ENCODE results near the gene FCHSD1.
"Not testable (repeated sequence)": the region's sequence is repeated elsewhere in the genome, so short reads cannot be mapped to it uniquely, and the experiment has no call there.

FCHSD1 gene

DNA sequence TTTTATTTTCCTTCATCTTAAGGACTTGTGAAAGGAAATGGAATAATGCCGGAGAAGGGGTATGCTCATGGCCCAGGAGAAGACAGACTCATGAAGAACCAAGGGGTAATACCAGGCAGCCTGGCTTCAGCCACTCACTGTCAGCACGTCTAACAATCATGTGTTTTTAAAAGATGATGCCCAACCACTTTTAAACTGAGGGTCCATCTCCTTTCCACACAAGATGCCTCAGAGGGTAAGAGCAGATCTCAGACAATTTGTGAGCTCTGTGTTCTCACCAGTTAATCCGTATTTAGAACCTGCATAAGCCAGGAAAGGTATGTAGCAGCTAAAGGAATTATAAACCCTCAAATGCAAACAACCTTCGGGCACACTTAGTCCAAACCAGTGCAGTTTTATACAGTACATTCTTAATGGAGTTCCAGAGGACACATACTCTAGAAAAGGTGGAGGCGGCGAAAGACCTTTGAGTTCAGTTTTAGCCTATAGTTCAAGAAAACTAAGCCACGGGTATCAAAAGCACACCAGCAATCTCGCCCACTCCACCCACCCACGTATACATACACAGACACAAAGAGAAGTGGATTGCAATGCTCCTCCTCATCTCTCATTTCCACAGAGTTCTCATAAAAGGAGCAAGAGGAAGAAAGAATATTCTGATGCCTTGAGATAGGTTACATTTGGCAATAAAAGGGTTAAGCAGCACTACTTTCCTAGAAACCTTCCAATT lies 35.1 kb downstream of the FCHSD1 start:
- peak; percentile 53 for DNase-seq (ENCODE audit: low read depth)

DNA sequence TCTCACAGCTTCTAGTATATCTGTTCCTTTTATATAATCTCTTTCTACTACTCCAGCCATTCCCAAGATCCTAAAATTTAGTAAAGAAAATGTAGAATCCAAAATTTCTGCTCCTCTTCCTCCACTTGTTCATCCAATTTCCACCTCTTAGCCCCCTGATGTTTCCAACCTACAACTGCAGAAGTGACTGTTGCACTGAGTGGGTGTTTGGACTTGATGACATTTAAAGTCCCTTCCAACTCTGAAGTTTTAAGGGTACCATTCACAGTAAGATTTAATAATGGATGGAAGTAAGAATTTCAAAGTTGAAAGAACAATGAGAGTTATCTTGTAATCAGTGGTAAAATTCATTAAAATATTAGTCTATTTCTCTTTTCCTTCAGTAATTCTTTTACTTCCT lies 37.9 kb downstream of the FCHSD1 start:
- no peak for DNase-seq (ENCODE audit: low read depth)

DNA sequence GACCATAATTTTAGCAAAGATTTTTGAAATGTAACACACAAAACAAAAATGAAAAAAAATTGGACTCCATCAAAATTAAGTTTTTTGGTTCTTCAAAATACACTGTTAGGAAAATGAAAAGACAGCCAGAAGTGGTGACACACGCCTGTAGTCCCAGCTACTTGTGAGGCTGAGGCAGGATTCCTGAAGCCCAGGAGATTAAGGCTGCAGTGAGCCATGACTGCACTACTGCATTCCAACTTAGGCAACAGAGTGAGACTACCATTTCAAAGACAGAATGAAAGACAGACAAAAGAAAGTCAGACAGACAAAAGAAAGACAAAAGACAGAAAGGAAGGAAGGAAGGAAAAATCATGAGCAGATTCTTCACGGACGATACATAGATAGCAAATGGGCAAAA lies 39.9 kb downstream of the FCHSD1 start:
- DNase-seq (ENCODE audit: low read depth): no peak

DNA sequence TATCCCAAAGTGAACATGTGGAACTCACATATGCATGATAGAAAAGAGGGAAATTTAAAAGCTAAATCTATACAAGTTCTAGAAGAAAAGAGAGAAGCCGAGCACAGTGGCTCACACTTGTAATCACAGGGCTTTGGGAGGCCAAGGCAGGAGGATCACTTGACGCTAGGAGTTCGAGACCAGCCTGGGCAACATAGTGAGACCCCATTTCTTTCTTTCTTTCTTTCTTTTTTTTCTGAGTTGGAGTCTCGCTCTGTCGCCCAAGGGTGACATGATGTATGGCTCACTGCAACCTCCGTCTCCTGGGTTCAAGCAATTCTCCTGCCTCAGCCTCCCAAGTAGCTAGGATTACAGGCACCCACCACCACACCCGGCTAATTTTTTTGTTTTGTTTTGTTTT lies 41.3 kb downstream of the FCHSD1 start:
- not testable (repeated sequence) for DNase-seq (ENCODE audit: low read depth)

DNA sequence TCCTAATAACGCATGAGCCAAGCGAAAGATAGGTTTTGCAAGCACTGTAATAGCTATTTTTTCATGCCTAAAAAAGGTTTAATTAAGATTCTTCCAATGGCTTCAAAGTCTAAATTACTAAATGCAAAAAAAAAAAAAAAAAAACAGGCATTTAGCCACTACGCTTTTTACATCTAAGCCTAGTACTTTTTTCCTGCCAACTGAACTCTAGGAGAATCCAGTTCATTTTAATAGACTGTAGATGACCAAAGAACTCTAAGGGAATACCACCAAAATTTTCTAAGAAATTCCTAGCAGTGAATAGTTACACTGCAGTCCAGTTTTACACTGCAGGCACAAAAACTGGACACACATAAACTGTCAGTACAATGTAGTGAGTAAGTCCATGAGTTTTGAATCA lies 42.2 kb downstream of the FCHSD1 start:
- no peak for DNase-seq (ENCODE audit: low read depth)

DNA sequence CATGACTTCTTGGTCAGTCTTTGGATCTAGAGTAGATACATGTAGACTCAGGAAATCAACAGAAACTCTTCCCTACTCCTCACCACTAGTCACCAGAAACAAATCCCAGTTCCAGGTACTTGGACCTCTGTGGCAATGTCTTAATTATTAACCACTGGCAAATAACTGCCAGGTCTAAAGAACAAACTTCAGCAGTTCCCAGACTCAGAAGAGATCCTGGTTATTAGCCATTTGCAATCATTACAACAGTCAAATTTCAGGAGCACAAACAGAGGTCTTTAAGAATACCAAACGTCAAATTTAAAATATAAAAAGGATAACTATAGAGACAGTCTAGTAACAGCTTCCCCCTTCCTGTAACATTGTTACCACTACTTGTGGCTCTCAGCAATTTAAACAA lies 42.7 kb downstream of the FCHSD1 start:
- DNase-seq (ENCODE audit: low read depth): no peak

DNA sequence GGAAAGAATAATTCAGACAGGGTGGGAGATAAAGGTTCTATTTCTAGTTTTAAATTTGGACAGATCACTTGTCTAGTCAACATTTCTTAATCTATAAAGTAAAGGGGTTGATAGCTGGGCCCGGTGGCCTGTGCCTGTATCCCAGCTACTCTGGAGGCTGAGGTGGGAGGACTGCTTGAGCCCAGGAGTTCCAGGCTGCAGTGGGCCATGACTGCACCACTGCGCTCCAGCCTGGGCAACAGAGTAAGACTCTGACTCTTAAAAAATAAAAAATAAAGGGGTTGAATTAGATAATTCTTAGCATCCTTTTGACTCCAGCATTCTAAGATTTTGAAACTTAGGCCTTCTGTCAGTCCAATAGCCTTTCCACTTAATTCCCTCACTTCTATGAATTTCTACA lies 43.2 kb downstream of the FCHSD1 start:
- DNase-seq (ENCODE audit: low read depth): no peak

DNA sequence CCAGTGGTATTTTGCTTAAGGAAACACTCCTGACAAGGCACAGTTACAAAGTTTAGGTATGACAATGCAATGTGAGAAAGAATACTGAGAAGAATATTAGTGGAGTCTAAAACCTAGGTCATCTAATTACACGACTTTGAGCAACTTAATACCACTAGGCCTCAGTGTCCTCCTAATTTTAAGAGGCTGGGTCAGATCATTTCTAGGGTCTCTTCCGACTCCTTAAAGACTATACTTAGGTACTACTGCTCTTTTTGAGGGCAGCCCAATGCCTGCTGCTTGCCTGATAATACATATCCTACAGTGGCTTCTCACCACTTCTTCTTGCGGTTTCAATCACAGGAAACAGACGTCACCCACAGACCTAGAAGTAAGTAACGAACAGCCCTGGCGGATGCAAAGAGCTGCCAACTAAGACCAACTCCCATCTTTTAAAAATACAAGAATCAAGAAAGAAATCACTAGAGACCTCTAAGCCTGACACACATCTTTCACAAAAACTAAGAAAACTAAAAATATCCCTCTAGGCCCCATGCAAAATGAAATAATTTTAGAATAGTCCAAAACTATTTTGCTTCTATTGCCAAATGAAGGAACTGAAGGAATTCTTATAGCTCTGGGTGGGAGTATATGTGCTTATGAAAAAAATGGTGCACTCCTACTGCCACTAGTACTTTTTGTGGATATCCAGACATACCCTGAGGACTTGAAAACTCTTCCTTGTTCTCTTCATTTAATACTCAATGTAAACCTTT lies 45.5 kb downstream of the FCHSD1 start:
- DNase-seq (ENCODE audit: low read depth): peak; percentile 59

DNA sequence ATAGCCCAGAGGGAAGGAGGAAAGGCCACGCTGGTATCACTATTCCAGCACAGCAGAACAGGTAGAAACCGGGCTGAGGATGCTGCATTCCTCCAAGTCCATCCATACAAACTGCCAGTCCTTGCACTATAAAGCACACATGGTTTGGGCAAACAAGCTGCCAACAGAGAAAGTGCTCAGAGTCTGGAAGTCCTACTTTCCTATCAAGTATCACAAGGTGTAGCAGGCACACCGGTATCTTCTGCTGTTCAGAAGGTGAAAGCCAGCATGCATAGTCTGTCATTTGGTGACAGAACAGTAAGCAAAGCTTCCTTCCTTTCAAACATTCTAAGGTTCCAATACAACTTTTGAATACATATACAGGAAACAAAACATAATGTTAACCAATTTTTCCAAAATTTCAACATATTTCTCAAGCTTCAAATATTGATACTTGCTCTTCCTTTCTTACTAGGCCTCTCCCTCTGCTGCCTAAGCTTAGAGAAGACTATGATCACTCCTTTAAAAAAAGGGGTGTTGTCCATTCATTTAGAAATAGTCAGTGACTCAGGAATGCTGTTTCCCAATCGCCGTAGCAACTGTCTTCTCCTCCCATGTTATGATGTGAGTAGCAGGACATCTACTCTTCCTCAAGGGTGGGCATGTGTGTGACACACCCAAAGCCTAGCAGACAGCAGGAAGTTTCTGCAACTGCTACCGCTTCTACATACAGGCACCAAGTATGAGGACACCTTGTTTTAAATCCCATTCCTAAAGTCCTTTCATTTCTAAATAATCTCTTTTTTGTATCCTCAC lies 47.1 kb downstream of the FCHSD1 start:
- DNase-seq (ENCODE audit: low read depth): no peak

DNA sequence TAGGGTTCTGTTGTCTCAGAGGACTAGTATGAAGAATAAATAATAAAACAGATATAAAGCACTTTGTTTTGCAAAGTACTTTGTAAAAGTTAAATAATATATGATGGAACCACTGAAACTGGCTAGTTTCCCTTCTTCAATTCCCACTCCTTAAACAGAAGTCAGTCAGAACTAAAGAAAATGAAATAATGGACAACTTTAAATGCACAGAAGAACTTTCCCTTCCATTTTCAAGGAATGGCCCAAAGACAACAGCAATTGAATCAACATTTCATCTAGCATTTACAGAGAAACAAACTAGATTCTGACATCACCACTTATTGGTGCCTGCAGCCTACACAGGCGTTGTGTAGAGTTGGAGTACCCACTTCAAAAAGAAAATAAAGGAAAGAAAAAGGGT lies 48.6 kb downstream of the FCHSD1 start:
- DNase-seq (ENCODE audit: low read depth): no peak

DNA sequence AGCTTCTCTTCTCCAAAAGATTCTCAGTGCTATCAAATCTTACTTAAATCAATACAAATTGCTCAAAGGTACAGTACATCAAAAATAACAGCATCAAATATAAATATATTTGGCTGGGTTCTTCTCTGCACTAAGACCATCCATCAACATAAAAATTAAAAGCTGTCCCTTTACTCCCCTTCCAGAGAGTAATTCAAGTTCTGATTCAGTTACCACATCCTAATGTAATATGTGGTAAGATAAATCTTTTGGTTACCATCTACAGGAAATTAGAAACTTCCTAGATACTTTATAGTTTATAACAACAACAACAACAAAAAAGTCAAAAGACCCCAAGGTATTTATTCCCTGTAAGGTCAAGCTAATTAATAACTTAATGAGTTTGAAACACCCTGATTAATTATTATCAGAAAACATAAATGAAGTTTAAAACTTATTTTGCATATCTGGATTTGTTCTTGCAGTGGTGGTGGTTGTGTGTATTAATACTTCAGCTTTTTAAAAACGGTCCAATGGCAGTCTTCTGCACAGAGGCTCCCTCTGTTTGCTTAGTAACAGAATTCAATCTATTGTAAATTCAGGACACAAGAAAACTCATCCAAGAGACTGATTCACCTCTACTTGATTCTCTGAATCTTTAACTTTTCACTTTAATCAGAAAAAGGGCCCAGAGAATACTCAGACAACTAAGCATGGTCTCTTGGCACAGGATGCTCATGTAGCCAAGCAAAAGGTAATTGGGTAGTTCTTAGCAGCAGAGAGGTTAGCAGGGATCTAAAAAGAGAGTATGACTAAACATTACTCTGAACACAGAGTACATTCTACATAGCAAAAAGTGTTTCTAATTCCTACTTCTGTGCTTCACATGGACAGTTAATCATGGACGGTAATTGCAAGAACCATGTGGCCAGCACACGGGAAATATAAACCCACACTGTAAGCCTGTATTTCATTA lies 52.5 kb downstream of the FCHSD1 start:
- DNase-seq (ENCODE audit: low read depth): no peak

DNA sequence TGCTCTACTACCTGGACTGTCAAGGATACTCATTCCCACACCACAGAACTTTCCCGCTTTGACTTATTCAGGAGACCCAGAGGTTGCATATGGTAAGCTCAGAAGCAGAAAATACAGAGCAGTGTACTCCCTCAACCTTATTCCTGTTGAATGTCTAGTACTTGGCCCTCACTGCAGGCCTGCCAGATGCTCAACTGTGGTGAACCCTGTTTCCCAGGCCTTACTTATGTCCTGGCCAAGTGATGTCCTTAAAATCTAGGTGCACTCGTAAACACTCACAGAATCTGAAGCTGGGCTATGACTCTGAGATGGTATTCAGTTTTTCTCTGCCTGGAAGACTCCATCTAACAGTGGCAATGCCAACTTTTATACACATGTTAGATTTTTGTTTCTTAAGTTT lies 53.4 kb downstream of the FCHSD1 start:
- no peak for DNase-seq (ENCODE audit: low read depth)

DNA sequence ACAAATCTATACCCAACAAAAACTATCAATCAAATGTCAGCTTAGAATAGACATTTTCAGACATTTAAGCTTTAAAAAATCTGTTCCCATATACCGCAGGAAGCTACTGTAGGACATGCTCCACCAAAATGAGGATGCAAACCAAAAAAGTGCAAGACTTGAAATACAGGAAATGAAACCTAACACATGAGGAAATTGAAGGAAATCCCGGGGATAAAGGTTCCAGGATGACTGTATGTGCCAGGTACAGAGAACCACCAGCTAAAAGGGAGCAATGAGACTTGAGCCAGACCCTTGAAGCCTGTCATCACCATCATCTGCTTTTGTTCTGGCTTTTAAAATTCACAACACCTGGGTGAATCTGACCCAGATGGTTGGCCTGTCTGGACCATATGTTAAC lies 53.8 kb downstream of the FCHSD1 start:
- no peak for DNase-seq (ENCODE audit: low read depth)

DNA sequence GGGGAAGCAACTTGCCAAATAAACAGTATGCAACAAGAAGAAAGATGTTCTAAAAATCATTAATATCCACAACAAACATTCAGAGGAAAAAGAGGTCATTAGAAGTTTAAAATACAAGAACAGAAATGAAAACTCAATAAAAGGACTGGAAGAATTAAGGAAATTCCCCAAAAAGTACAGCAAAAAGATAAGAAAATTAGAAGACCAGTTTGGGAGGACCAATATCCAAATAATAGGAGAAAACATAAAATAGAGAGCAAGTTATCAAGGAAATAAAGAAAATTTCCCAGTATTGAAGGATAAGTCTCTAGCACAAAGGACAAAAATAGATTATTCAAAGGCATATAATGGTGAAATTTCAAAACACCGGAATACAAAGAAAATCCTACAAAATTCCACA lies 54.4 kb downstream of the FCHSD1 start:
- no peak for DNase-seq (ENCODE audit: low read depth)

DNA sequence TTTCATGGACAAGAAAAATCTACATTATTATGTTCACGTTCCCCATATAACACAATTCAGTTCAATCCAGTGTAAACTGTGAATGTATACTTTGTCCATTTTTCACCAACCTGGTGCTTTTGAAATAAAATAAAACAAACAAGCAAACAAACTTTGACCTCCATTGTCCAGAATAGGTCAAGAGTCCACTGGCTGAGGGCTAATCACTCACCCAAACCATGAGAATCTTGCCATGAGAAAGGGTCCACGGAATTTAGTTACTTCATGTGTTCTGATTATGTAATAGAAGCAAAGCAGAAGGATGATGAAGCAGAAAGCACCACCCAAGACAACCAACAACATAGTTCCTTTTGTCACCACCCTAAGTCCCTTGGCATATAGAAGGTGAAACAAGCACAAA lies 61.1 kb downstream of the FCHSD1 start:
- DNase-seq (ENCODE audit: low read depth): no peak
